ENCODE measurements around the gene WDR41. TPM values are rescaled to one million over a fixed set of nuclear protein-coding genes. Genes with fewer than 3 reads are reported as not detected.

Gene WDR41
- total and polyA plus RNA-seq, 2 experiments from 2014 or later = 96.9 to 173 TPM

DNA sequence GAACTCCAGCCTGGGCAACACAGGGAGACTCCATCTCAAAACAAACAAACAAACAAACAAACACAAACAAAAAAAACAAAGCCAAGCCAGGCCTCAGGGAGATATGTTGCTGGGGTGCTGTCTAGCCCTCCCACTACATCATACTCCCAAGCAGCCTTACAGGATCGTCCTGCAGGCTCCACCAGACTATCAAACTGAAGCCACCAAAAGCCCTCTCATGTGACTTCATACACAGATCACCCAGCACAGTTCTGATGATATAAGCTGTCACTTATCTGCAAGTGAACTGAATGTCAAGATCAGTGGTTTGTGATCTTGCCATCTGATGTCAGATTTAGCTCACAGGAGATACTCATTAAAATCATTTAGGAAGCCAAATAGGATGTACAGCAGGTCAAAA, 43.3 kb downstream of the WDR41 start:
- no peaks in the 10 kb centered on the region for H3K9me3 ChIP-seq (ENCODE audit: low read depth)

DNA sequence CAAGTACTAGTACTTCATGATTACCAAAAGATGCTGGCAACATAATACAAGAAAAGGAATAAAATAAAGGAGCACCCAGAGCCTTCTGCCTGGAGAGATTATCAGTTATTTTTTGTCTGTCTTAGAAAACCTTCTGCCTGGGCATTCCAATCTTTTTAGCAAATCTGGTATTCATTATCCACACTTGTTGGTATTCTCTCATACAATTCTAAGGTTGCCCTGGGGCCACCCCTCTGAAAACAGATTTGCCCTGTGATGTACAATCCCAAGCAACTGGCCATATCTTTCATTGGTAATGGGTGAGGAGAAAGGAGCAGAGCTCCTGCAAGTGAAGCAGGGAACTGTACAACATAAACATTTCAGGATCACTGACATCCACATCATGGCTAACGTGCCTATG, 47.8 kb downstream of the WDR41 start:
- Histone ChIP-seq H3K4me1 (ENCODE audit: insufficient read depth) (0 out of 2 replicates have a peak, but pooled peaks cover 7% of the 10 kb centered on the region), H3K9me3 (ENCODE audit: low read depth) (no peaks in the 10 kb centered on the region), H3K79me2 (ENCODE audit: insufficient read depth) (peaks cover 48% of the 10 kb centered on the region), H3K4me3 (no peak overlapping the region), H3K36me3 (ENCODE audit: low read depth) (peaks cover 46% of the 10 kb centered on the region), H3K27ac (no peak overlapping the region), H3K9me2 (ENCODE audit: insufficient read depth) (no peaks in the 10 kb centered on the region), H2AFZ (no peak overlapping the region), H3K9ac (no peak overlapping the region), H3F3A (ENCODE audit: insufficient read depth) (no peaks in the 10 kb centered on the region), H4K20me1 (ENCODE audit: insufficient read depth) (peaks cover 3% of the 10 kb centered on the region; the same call in 1 of the 2 replicates), H3K27me3 (replicated peaks; ENCODE audit: insufficient read depth) (no peaks in the 10 kb centered on the region), H3K4me2 (ENCODE audit: unreplicated experiment) (no peak overlapping the region)
- 95 to 100% methylated on average over 1 of the region's 1 CpG for WGBS, 2 experiments (ENCODE audit: low coverage in 1 of 2, low lambda C conversion rate in 2 of 2, missing lambda C conversion rate in 2 of 2)
- peak; percentile 26 for DNase-seq
- TF ChIP-seq EZH2 (IDR thresholded peaks at IDR 0.05; ENCODE audit: insufficient read depth, poor library complexity, severe bottlenecking) (no peak), EZH2phosphoT487 (IDR thresholded peaks at IDR 0.05; ENCODE audit: insufficient read depth, low read depth) (no peak)
- in situ Hi-C loops (cut with MboI) = no loop called here

More for the DNA sequence above, 43.3 kb downstream of the WDR41 start:
- TF ChIP-seq EZH2phosphoT487 (IDR thresholded peaks at IDR 0.05; ENCODE audit: insufficient read depth, low read depth) (no peak), EZH2 (IDR thresholded peaks at IDR 0.05; ENCODE audit: insufficient read depth, poor library complexity, severe bottlenecking) (no peak)
- no peak overlapping the region for H3K4me3 ChIP-seq
- no peak for DNase-seq
- no peak overlapping the region for H3K4me2 ChIP-seq (ENCODE audit: unreplicated experiment)
- H3K36me3 ChIP-seq (ENCODE audit: low read depth) = peaks cover 44% of the 10 kb centered on the region
- 100% methylated on average over 1 of the region's 1 CpG for WGBS, 2 experiments (ENCODE audit: low coverage in 1 of 2, low lambda C conversion rate in 2 of 2, missing lambda C conversion rate in 2 of 2)
- in situ Hi-C loops (cut with MboI) = no loop called here
- no peaks in the 10 kb centered on the region for H3K9me2 ChIP-seq (ENCODE audit: insufficient read depth)
- H3F3A ChIP-seq (ENCODE audit: insufficient read depth) = 0 out of 2 replicates have a peak, but pooled peaks cover 5% of the 10 kb centered on the region
- H3K79me2 ChIP-seq (ENCODE audit: insufficient read depth) = peaks cover 41% of the 10 kb centered on the region
- no peaks in the 10 kb centered on the region for H3K27me3 ChIP-seq (replicated peaks; ENCODE audit: insufficient read depth)
- no peaks in the 10 kb centered on the region for H4K20me1 ChIP-seq (ENCODE audit: insufficient read depth)
- no peak overlapping the region for H3K9ac ChIP-seq
- H2AFZ ChIP-seq = no peak overlapping the region
- H3K4me1 ChIP-seq (ENCODE audit: insufficient read depth) = peaks cover 17% of the 10 kb centered on the region
- no peak overlapping the region for H3K27ac ChIP-seq

DNA sequence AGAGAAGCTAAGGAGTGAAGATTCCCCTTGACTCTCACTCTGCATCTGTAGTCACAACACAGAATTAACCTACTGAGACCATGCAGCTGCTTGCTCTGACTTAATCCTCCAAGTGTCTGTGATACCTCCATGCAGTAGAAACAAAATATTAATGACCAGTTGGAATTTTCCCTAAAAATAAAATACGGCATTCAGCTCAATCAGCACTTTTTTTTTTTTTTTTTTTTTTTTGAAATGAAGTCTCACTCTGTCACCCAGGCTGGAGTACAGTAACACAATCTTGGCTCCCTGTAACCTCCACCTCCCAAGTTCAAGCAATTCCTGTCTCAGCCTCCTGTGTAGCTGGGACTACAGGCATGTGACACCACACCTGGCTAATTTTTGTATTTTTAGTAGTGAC, 48.4 kb downstream of the WDR41 start:
- no peak for TF ChIP-seq EZH2phosphoT487 (IDR thresholded peaks at IDR 0.05; ENCODE audit: insufficient read depth, low read depth)
- no peak for TF ChIP-seq EZH2 (IDR thresholded peaks at IDR 0.05; ENCODE audit: insufficient read depth, poor library complexity, severe bottlenecking)
- Histone ChIP-seq H3K36me3 (ENCODE audit: low read depth) (peaks cover 46% of the 10 kb centered on the region), H3K4me1 (ENCODE audit: insufficient read depth) (0 out of 2 replicates have a peak, but pooled peaks cover 7% of the 10 kb centered on the region), H3K9ac (no peak overlapping the region), H4K20me1 (ENCODE audit: insufficient read depth) (peaks cover 3% of the 10 kb centered on the region; the same call in 1 of the 2 replicates), H3K9me2 (ENCODE audit: insufficient read depth) (no peaks in the 10 kb centered on the region), H3K4me3 (no peak overlapping the region), H3F3A (ENCODE audit: insufficient read depth) (no peaks in the 10 kb centered on the region), H3K9me3 (ENCODE audit: low read depth) (no peaks in the 10 kb centered on the region), H3K79me2 (ENCODE audit: insufficient read depth) (peaks cover 48% of the 10 kb centered on the region), H3K4me2 (ENCODE audit: unreplicated experiment) (no peak overlapping the region), H3K27me3 (replicated peaks; ENCODE audit: insufficient read depth) (no peaks in the 10 kb centered on the region), H3K27ac (no peak overlapping the region), H2AFZ (no peak overlapping the region)
- in situ Hi-C loops (cut with MboI) = no loop called here
- 93 to 100% methylated on average over 1 of the region's 1 CpG for WGBS, 2 experiments (ENCODE audit: low coverage in 1 of 2, low lambda C conversion rate in 2 of 2, missing lambda C conversion rate in 2 of 2)
- no peak for DNase-seq

DNA sequence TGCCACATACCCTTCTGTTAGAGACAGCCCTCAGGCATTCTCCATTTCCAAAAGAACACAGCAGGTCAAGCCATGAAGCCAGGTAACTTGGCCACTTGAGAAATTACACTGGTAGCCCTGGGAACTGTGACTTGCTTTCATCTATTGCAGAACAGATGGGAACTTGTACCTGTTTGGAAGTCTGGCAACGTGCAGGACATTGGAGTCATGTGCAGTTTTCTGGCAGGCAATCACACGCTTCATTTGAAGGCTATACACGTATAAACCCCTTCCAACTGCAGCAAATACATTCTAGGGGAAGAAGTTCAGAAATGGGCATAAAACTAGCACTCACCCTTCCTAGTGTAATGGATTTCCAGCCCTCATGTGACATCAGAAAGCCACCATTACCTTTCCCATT, 54.0 kb downstream of the WDR41 start:
- Histone ChIP-seq H3F3A (ENCODE audit: insufficient read depth) (peaks cover 7% of the 10 kb centered on the region; the same call in 1 of the 2 replicates), H2AFZ (no peak overlapping the region), H3K4me3 (no peak overlapping the region), H3K9ac (no peak overlapping the region), H4K20me1 (ENCODE audit: insufficient read depth) (peaks cover 3% of the 10 kb centered on the region; the same call in 1 of the 2 replicates), H3K4me2 (ENCODE audit: unreplicated experiment) (no peak overlapping the region), H3K79me2 (ENCODE audit: insufficient read depth) (0 out of 2 replicates have a peak, but pooled peaks cover 2% of the 10 kb centered on the region), H3K27me3 (replicated peaks; ENCODE audit: insufficient read depth) (no peaks in the 10 kb centered on the region), H3K27ac (no peak overlapping the region), H3K36me3 (ENCODE audit: low read depth) (peaks cover 34% of the 10 kb centered on the region), H3K9me2 (ENCODE audit: insufficient read depth) (no peaks in the 10 kb centered on the region), H3K9me3 (ENCODE audit: low read depth) (no peaks in the 10 kb centered on the region), H3K4me1 (ENCODE audit: insufficient read depth) (no peaks in the 10 kb centered on the region)
- in situ Hi-C loops (cut with MboI) = no loop called here
- 77 to 79% methylated on average over 3 of the region's 3 CpGs for WGBS, 2 experiments (ENCODE audit: low coverage in 1 of 2, low lambda C conversion rate in 2 of 2, missing lambda C conversion rate in 2 of 2)
- no peak for DNase-seq
- TF ChIP-seq EZH2phosphoT487 (IDR thresholded peaks at IDR 0.05; ENCODE audit: insufficient read depth, low read depth) = no peak
- TF ChIP-seq EZH2 (IDR thresholded peaks at IDR 0.05; ENCODE audit: insufficient read depth, poor library complexity, severe bottlenecking) = no peak
